GM18502 (cell line): ENCODE data around the gene ADAMTS14.
"Not testable (repeated sequence)": the region's sequence is repeated elsewhere in the genome, so short reads cannot be mapped to it uniquely, and the experiment has no call there.

ENCODE experiments used
- ATAC-seq: cut with Tn5 transposase; IDR thresholded peaks from one replicate; pipeline ENCODE4 v1.9.1; 2021; ENCODE audit warnings: mild to moderate bottlenecking; ENCODE audit not compliant: unreplicated experiment, poor library complexity

ADAMTS14 gene

GRCh38 chr10:70672165-70673042 lies at the start of gene ADAMTS14:
ADAMTS14 (plus strand) TSS chr10:70672506; CDS start chr10:70672803, 297 bp downstream.
- no peak for ATAC-seq

GRCh38 chr10:70622541-70622940 lies 49.8 kb upstream of the ADAMTS14 start:
- no peak for ATAC-seq

GRCh38 chr10:70622981-70623844 lies 49.1 kb upstream of the ADAMTS14 start:
- no peak for ATAC-seq

GRCh38 chr10:70626056-70626455 lies 46.2 kb upstream of the ADAMTS14 start:
- no peak for ATAC-seq

GRCh38 chr10:70629338-70629737 lies 43.0 kb upstream of the ADAMTS14 start:
- no peak for ATAC-seq

- not testable (repeated sequence) for ATAC-seq
Observed at GRCh38 chr10:70631735-70632134, 40.6 kb upstream of the ADAMTS14 start.

GRCh38 chr10:70634011-70634410 lies 38.3 kb upstream of the ADAMTS14 start:
- no peak for ATAC-seq

GRCh38 chr10:70634515-70634914 lies 37.8 kb upstream of the ADAMTS14 start:
- not testable (repeated sequence) for ATAC-seq

- ATAC-seq = not testable (repeated sequence)
Observed at GRCh38 chr10:70639640-70640383, 32.5 kb upstream of the ADAMTS14 start.

GRCh38 chr10:70643272-70643671 lies 29.0 kb upstream of the ADAMTS14 start:
- not testable (repeated sequence) for ATAC-seq

GRCh38 chr10:70644959-70645358 lies 27.3 kb upstream of the ADAMTS14 start:
- ATAC-seq = not testable (repeated sequence)

- no peak for ATAC-seq
Observed at GRCh38 chr10:70647086-70647485, 25.2 kb upstream of the ADAMTS14 start.

GRCh38 chr10:70648427-70648826 lies 23.9 kb upstream of the ADAMTS14 start:
- ATAC-seq = no peak

- no peak for ATAC-seq
Observed at GRCh38 chr10:70649526-70649925, 22.8 kb upstream of the ADAMTS14 start.

- no peak for ATAC-seq
Observed at GRCh38 chr10:70650104-70650503, 22.2 kb upstream of the ADAMTS14 start.

GRCh38 chr10:70650718-70651117 lies 21.6 kb upstream of the ADAMTS14 start:
- no peak for ATAC-seq

GRCh38 chr10:70651661-70652060 lies 20.6 kb upstream of the ADAMTS14 start:
- no peak for ATAC-seq

- ATAC-seq = no peak
Observed at GRCh38 chr10:70652761-70653657, 19.3 kb upstream of the ADAMTS14 start.

GRCh38 chr10:70655316-70655715 lies 17.0 kb upstream of the ADAMTS14 start:
- no peak for ATAC-seq
